ENCODE measurements around the gene PPP2R1B.
"Not testable (repeated sequence)": the region's sequence is repeated elsewhere in the genome, so short reads cannot be mapped to it uniquely, and the experiment has no call there.

PPP2R1B gene

DNA sequence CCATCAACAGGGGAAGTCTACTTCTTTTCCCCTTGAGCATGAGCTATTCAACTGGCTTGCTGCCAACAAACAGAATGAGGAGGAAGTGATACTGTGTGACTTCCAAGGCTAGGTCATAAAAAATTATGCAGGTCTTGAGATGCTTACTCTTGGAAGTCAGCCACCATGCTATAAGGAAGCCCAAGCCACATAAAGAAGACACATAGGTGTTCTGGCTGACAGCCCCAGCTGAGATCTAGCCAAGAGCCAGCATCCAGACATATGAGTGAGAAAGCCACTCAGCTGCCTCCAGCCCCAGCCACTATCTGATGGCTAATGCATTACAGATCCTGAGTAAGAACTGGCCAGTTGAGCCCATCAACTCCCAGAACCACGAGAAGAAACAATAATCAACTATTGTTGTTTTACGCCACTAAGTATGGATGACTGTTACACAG lies 31.0 kb upstream of the PPP2R1B start:
- no peaks in the 10 kb centered on the region for H3K9me3 ChIP-seq (replicated peaks; ENCODE audit: low read length)
- no peak overlapping the region for H3K4me3 ChIP-seq (ENCODE audit: low read length)
- no peaks in the 10 kb centered on the region for H3K27me3 ChIP-seq (ENCODE audit: control insufficient read depth, insufficient read depth, low read length)
- no peak overlapping the region for H3K4me2 ChIP-seq (ENCODE audit: low read length)
- peaks cover 6% of the 10 kb centered on the region for H3K36me3 ChIP-seq (ENCODE audit: insufficient read depth, low read length)
- no peak overlapping the region for H3K9ac ChIP-seq (ENCODE audit: low read depth, low read length)
- H3K4me1 ChIP-seq (ENCODE audit: control insufficient read depth, insufficient read depth, low read length): peaks cover 3% of the 10 kb centered on the region

DNA sequence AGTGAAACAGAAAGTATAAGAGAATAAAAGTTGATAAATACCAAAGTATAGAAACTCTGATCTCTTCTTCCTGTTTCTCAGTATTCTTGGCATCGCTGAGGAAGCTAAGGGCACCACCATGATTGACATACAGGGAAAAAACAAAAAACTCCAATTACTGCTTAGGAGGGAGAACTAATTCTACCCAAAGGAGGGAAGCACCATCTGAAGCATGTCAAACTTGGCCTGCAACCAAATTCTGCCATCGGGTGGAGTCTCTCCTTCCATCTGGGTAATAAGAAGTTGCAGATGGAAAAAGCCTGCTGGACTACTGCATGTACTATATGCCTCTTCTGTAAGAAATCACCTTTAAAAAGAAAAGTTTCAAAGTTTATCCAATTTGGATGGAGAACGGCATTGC lies 30.5 kb upstream of the PPP2R1B start:
- Histone ChIP-seq H3K4me2 (ENCODE audit: low read length) (no peak overlapping the region), H3K36me3 (ENCODE audit: insufficient read depth, low read length) (peaks cover 6% of the 10 kb centered on the region), H3K9ac (ENCODE audit: low read depth, low read length) (no peak overlapping the region), H3K4me1 (ENCODE audit: control insufficient read depth, insufficient read depth, low read length) (peaks cover 3% of the 10 kb centered on the region), H3K9me3 (replicated peaks; ENCODE audit: low read length) (no peaks in the 10 kb centered on the region), H3K27me3 (ENCODE audit: control insufficient read depth, insufficient read depth, low read length) (no peaks in the 10 kb centered on the region), H3K4me3 (ENCODE audit: low read length) (no peak overlapping the region)

DNA sequence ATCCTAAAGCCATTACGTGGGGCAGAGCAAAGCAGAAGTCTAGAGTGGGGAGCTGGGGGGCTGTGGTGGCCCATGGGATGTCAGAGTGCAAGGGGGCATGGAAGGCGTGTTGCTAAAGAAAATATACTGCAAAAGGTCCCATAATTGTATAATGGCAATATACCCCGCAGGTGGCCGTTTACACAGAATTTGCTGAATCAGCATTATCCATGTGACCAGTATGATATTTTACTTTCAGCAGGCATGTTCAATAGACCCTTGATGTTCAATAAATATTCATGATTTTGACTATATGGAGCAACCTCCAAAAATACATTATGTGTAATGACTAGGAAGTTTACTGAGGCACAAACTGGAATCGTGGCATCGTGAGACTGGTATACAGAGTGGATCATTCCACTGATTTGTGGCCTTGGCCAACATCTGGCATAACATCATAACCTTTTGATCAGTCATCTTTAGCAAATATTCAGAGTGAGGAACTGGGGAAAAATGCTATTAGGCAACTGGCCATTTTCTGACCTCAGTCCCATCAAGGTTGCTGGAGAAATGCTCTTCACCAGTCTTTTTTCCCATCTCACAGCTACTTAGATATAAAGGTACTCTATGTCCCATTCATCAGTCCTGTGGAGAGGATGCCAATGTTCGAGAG lies 29.3 kb upstream of the PPP2R1B start:
- Histone ChIP-seq H3K4me1 (ENCODE audit: control insufficient read depth, insufficient read depth, low read length) (peaks cover 3% of the 10 kb centered on the region), H3K4me2 (ENCODE audit: low read length) (no peak overlapping the region), H3K4me3 (ENCODE audit: low read length) (no peak overlapping the region), H3K9ac (ENCODE audit: low read depth, low read length) (no peak overlapping the region), H3K36me3 (ENCODE audit: insufficient read depth, low read length) (peaks cover 6% of the 10 kb centered on the region), H3K9me3 (replicated peaks; ENCODE audit: low read length) (no peaks in the 10 kb centered on the region), H3K27me3 (ENCODE audit: control insufficient read depth, insufficient read depth, low read length) (no peaks in the 10 kb centered on the region)

DNA sequence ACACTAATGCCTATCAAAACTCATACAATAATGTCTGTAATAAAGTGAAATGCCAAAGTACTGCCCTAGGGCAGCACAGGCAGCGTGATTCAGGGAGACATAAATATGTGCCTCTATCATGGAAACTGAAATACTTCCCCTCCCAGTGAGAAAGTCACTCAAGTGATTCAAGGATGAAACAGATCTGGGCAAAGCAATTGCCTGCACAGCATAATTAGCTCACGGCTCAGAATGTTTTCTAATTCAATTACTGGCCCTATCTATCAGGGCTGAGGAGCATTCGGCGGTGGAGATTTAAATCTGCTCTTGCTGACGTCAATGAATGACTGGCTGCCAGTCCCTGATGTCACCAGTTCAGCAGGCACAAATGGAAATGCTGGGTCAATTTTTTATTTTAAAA lies 27.7 kb upstream of the PPP2R1B start:
- Histone ChIP-seq H3K9me3 (replicated peaks; ENCODE audit: low read length) (no peaks in the 10 kb centered on the region), H3K4me2 (ENCODE audit: low read length) (no peak overlapping the region), H3K4me3 (ENCODE audit: low read length) (no peak overlapping the region), H3K4me1 (ENCODE audit: control insufficient read depth, insufficient read depth, low read length) (peaks cover 3% of the 10 kb centered on the region), H3K36me3 (ENCODE audit: insufficient read depth, low read length) (peaks cover 6% of the 10 kb centered on the region), H3K9ac (ENCODE audit: low read depth, low read length) (no peak overlapping the region), H3K27me3 (ENCODE audit: control insufficient read depth, insufficient read depth, low read length) (no peaks in the 10 kb centered on the region)

DNA sequence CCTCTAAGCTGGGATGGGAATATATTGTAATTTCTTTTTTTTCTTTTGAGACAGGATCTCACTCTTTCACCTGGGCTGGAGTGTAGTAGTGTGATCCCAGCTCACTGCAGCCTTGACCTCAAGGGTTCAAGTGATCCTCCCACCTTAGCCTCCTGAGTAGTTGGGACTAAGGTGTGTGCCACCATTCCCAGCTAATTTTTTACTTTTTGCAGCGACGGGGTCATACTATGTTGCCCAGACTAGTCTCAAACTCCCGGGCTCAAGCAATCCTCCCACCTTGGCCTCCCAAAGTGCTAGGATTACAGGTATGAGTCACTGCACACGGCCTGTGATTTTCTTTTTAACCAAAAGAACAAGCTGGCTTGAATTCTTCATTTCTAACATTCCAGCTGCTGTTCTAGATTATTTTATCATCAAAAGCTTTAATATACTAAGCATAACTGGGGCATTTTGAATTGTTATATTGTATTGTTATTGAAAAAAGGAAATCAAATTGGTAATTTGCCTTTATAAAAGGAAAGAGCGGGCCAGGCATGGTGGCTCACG lies 26.8 kb upstream of the PPP2R1B start:
- no peaks in the 10 kb centered on the region for H3K27me3 ChIP-seq (ENCODE audit: control insufficient read depth, insufficient read depth, low read length)

DNA sequence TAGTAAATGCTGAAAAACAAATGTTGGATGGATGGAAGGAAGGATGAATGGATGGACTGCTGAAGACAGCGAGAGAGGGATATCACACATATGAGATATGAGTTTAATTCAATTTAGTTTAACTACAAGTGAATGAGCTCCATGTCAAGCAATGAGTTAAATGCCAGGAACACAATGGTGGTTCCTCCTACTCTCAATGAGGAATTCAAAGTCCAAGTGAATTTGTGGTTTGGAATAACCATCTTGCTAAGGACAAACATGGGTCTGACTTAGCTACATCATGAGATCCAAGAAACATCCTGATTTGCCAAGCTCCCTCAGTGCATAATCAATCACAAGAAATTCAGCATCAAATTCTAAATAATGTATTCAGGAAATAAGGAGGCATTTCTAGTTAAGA lies 26.1 kb upstream of the PPP2R1B start:
- no peaks in the 10 kb centered on the region for H3K36me3 ChIP-seq (ENCODE audit: insufficient read depth, low read length)
- H3K4me2 ChIP-seq (ENCODE audit: low read length): no peak overlapping the region
- H3K27me3 ChIP-seq (ENCODE audit: control insufficient read depth, insufficient read depth, low read length): no peaks in the 10 kb centered on the region
- H3K9ac ChIP-seq (ENCODE audit: low read depth, low read length): no peak overlapping the region
- no peaks in the 10 kb centered on the region for H3K9me3 ChIP-seq (replicated peaks; ENCODE audit: low read length)
- H3K4me3 ChIP-seq (ENCODE audit: low read length): no peak overlapping the region
- peaks cover 3% of the 10 kb centered on the region for H3K4me1 ChIP-seq (ENCODE audit: control insufficient read depth, insufficient read depth, low read length)

More for the DNA sequence above, 26.8 kb upstream of the PPP2R1B start:
- no peak overlapping the region for H3K9ac ChIP-seq (ENCODE audit: low read depth, low read length)
- H3K4me3 ChIP-seq (ENCODE audit: low read length): no peak overlapping the region
- no peaks in the 10 kb centered on the region for H3K9me3 ChIP-seq (replicated peaks; ENCODE audit: low read length)
- H3K36me3 ChIP-seq (ENCODE audit: insufficient read depth, low read length): no peaks in the 10 kb centered on the region
- peaks cover 3% of the 10 kb centered on the region for H3K4me1 ChIP-seq (ENCODE audit: control insufficient read depth, insufficient read depth, low read length)
- no peak overlapping the region for H3K4me2 ChIP-seq (ENCODE audit: low read length)

DNA sequence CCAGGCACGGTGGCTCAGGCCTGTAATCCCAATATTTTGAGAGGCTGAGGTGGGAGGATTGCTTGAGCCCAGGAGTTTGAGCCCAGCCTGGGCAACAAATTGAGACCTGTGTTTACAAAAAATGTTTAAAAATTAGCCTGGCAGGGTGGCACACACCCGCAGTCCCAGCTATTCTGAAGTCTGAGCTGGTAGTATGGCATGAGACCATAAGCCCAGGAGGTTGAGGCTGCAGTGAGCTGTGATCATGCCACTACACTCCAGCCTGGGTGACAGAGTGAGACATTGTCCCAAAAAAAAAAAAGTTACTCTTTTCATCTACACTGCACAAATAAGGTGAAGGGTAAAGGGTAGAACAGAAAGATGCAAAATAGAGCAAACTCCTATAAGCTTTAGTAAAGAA lies 22.3 kb upstream of the PPP2R1B start:
- H3K9me3 ChIP-seq (replicated peaks; ENCODE audit: low read length): no peaks in the 10 kb centered on the region
- no peak overlapping the region for H3K4me3 ChIP-seq (ENCODE audit: low read length)
- no peaks in the 10 kb centered on the region for H3K4me1 ChIP-seq (ENCODE audit: control insufficient read depth, insufficient read depth, low read length)
- no peak overlapping the region for H3K4me2 ChIP-seq (ENCODE audit: low read length)
- no peak overlapping the region for H3K9ac ChIP-seq (ENCODE audit: low read depth, low read length)
- H3K36me3 ChIP-seq (ENCODE audit: insufficient read depth, low read length): peaks cover 14% of the 10 kb centered on the region
- no peaks in the 10 kb centered on the region for H3K27me3 ChIP-seq (ENCODE audit: control insufficient read depth, insufficient read depth, low read length)

DNA sequence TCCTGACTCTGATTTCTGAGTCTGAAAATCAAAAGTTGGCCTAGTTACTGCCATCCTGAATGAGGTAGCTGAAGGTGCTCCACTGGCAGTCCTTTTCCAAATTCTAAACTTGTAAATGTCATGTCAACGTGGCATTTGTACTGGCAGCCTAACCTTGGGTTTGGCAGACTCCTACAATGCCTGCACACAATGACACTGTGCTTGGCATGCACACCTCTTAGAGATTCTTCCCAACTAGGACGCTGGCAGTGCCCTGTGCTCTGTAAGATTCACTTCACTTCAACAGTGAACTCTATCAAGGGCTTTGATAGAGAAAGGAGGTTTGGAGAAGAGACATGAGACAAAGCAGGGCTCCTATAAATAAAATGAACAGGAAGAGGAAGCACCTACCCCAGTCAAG lies 21.9 kb upstream of the PPP2R1B start:
- H3K4me1 ChIP-seq (ENCODE audit: control insufficient read depth, insufficient read depth, low read length): no peaks in the 10 kb centered on the region
- H3K36me3 ChIP-seq (ENCODE audit: insufficient read depth, low read length): peaks cover 14% of the 10 kb centered on the region
- no peak overlapping the region for H3K4me2 ChIP-seq (ENCODE audit: low read length)
- no peaks in the 10 kb centered on the region for H3K27me3 ChIP-seq (ENCODE audit: control insufficient read depth, insufficient read depth, low read length)
- H3K9ac ChIP-seq (ENCODE audit: low read depth, low read length): no peak overlapping the region
- no peak overlapping the region for H3K4me3 ChIP-seq (ENCODE audit: low read length)
- H3K9me3 ChIP-seq (replicated peaks; ENCODE audit: low read length): no peaks in the 10 kb centered on the region

DNA sequence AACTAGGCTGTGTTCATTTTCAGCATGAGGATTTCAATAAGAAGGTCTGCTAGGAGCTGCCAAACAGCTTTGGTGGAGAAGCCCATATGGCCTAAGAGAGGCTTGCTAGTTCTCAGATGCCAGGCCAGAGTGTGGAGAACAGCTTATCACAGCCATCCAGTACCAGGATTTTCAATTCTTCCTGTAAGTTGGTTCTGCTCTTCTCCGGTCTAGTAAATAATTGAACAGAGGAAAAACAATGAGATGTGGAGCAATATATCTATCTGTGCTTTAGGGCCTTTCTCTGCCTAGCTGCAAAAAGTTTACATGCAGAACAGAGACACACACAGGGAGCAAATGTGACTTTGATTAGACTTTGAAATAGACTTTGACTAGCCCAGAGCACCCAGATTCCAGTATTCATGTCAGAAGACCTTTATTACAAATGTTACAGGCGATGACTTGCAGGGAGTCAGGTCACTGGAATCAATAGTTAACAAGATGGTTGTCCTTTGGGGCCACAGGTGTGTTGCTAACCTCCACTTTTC lies 19.8 kb upstream of the PPP2R1B start:
- Histone ChIP-seq H3K9ac (ENCODE audit: low read depth, low read length) (no peak overlapping the region), H3K36me3 (ENCODE audit: insufficient read depth, low read length) (peaks cover 14% of the 10 kb centered on the region), H3K9me3 (replicated peaks; ENCODE audit: low read length) (no peaks in the 10 kb centered on the region)

DNA sequence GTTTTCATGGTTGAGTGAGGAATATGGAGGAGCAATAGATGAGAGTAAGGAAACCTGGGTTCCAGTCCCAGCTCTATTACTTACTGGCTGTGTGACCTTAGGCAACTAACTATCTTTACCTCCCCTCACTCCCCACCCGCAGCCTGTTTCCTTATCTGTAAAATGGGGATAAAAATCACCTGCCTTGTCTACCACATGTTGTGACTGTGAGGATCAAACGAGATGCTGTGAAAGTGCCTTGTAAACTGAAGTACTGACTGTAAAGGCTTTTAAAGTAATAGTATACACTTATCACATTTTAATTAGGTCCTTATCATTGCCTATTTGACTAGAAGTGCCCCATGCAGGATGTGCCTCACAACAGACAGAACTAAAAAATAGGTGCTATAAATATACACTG lies 18.9 kb upstream of the PPP2R1B start:
- H3K4me3 ChIP-seq (ENCODE audit: low read length): no peak overlapping the region
- no peak overlapping the region for H3K9ac ChIP-seq (ENCODE audit: low read depth, low read length)
- no peaks in the 10 kb centered on the region for H3K9me3 ChIP-seq (replicated peaks; ENCODE audit: low read length)
- H3K4me2 ChIP-seq (ENCODE audit: low read length): no peak overlapping the region
- no peaks in the 10 kb centered on the region for H3K4me1 ChIP-seq (ENCODE audit: control insufficient read depth, insufficient read depth, low read length)
- H3K36me3 ChIP-seq (ENCODE audit: insufficient read depth, low read length): peaks cover 14% of the 10 kb centered on the region
- no peaks in the 10 kb centered on the region for H3K27me3 ChIP-seq (ENCODE audit: control insufficient read depth, insufficient read depth, low read length)

More for the DNA sequence above, 19.8 kb upstream of the PPP2R1B start:
- Histone ChIP-seq H3K4me3 (ENCODE audit: low read length) (no peak overlapping the region), H3K27me3 (ENCODE audit: control insufficient read depth, insufficient read depth, low read length) (no peaks in the 10 kb centered on the region), H3K4me1 (ENCODE audit: control insufficient read depth, insufficient read depth, low read length) (no peaks in the 10 kb centered on the region), H3K4me2 (ENCODE audit: low read length) (no peak overlapping the region)

DNA sequence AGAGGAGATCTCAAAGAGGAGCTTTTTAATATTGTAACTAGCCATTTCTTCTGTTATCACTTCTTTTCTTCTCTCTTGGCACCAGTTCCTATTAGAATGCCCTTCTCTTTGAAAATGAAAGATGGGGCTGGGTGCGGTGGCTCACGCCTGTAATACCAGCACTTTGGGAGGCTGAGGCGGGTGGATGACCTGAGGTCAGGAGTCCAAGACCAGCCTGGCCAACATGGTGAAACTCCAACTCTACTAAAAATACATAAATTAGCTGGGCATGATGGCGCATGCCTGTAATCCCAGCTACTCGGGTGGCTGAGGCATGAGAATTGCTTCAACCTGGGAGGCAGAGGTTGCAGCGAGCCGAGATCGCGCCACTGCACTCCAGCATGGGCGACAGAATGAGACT lies 18.1 kb upstream of the PPP2R1B start:
- H3K9me3 ChIP-seq (replicated peaks; ENCODE audit: low read length); H3K27me3 ChIP-seq (ENCODE audit: control insufficient read depth, insufficient read depth, low read length); H3K4me1 ChIP-seq (ENCODE audit: control insufficient read depth, insufficient read depth, low read length): not testable (repeated sequence)

More for the DNA sequence above, 18.1 kb upstream of the PPP2R1B start:
- not testable (repeated sequence) for H3K9ac ChIP-seq (ENCODE audit: low read depth, low read length); H3K4me3 ChIP-seq (ENCODE audit: low read length); H3K4me2 ChIP-seq (ENCODE audit: low read length)
- peaks cover 14% of the 10 kb centered on the region for H3K36me3 ChIP-seq (ENCODE audit: insufficient read depth, low read length)

Measured in skeletal muscle satellite cell (primary cell).